Measurements from ENCODE around the gene FFAR2.
"Not testable (repeated sequence)": the region's sequence is repeated elsewhere in the genome, so short reads cannot be mapped to it uniquely, and the experiment has no call there.

FFAR2 gene

GRCh38 chr19:35455616-35456201, 7.7 kb downstream of the FFAR2 start:
- no peak for DNase-seq (ENCODE audit: low read depth)

- no peak for DNase-seq (ENCODE audit: low read depth)
Measured at GRCh38 chr19:35457173-35457572, 9.1 kb downstream of the FFAR2 start.

DNA sequence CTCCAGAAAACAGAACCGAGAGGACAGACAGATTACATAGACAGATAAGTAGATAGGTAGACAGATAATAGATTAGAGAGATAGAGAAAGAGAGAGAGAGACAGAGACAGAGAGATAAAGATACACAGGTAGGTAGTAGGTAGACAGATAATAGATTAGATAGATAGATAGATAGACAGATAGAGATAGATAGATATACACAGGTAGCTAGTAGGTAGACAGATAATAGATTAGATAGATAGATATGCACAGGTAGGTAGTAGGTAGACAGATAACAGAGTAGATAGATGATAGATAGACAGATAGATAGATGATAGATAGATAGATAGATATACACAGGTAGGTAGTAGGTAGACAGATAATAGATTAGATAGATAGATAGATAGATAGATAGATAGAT, 10.1 kb downstream of the FFAR2 start:
- DNase-seq (ENCODE audit: low read depth): no peak

GRCh38 chr19:35458731-35459391, 10.8 kb downstream of the FFAR2 start:
- no peak for DNase-seq (ENCODE audit: low read depth)

GRCh38 chr19:35459414-35460082, 11.5 kb downstream of the FFAR2 start:
- no peak for DNase-seq (ENCODE audit: low read depth)

DNA sequence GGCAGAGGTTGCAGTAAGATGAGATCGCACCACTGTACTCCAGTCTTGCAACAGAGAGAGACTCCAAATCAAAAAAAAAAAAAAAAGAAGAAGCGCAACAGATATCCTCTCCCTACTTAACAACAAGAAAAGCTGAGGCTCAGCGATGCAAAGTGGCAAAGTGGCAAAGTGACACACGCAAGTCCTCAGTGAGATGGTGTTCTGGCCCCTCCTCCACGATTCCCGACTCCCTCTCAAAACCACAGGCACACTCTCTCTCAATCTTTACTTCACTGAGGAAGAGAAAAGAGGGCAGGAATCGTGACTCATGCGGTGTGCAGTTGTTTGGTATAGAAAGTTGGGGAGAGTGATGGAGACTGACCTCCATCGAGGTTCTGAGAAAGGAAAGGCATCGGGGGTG, 12.6 kb downstream of the FFAR2 start:
- no peak for DNase-seq (ENCODE audit: low read depth)

- DNase-seq (ENCODE audit: low read depth): no peak
Measured at GRCh38 chr19:35461060-35461459, 13.0 kb downstream of the FFAR2 start.

DNA sequence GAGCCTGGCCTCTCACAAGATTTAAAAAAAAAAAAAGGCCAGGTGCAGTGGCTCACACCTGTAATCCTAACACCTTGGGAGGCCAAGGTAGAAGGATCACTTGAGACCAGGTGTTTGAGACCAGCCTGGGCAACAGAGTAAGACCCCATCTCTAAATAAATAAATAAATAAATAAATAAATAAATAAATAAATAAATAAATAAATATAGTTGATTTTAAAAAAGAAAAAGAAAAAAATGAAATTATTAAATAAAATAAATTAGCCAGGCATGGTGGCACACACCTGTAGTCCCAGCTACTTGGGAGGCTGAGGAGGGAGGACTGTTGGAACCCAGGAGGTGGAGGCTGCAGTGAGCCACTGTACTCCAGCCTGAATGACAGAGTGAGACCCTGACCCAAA, 13.7 kb downstream of the FFAR2 start:
- DNase-seq (ENCODE audit: low read depth): not testable (repeated sequence)

DNA sequence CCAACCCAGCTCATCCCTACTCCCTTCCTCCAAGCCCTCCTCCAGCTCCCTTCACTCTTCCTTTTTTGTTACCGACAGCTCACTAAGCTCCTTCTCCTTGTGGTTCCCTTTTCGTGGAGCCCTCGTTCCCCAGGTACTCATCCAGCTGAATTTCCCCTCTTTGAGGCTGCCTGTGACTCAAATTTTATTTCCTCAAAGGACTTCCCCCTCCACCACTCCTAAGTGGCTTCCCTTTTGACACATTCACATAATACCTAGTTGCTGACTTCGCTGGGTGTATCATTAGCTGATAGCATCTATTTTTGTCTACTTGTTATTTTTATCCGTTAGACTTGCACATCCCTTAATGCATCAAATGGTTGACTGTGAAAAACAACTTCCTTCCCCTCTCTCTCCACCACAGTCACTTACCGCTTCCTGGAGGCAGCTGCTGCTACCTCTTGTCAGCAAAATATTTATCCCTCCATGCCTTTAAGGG, 14.5 kb downstream of the FFAR2 start:
- peak; percentile 57 for DNase-seq (ENCODE audit: low read depth)

- DNase-seq (ENCODE audit: low read depth): not testable (repeated sequence)
Measured at GRCh38 chr19:35462956-35463355, 14.9 kb downstream of the FFAR2 start.

DNA sequence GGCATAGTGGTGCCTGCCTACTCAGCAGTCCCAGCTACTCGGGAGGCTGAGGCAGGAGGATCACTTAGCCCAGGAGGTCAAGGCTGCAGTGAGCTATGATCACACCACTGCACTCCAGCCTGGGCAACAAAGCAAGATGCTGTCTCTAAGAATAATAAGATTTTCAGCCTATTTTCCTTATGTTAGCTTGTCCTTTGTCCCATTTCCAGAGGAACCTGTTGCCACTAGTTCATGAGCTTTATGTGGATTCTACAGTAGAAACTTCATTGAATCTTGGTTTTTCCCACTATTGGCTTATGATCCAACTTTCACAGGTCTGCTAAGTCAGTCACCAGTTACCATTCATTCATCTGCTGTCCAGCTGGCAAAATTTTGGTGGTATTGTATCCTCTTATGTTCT, 18.2 kb downstream of the FFAR2 start:
- DNase-seq (ENCODE audit: low read depth): no peak

DNA sequence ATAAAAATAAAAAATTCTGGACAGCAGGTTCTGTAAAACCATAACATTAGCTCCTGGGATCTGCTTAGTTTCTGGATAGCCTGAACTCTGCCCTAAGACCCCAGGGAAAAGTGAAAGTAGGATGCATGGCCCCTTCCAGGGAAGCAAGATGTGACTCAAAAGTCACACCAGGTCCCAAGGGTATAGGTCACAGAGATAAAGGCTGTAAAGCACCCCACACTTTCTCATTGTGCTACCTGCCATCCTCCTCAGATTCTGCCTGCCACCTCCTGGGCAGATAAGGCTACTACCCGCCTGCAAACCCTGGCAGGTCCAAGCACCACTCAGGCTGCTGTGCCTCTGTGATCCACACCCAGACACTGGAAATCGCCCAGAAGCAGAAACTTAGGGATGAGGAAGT, 20.6 kb downstream of the FFAR2 start:
- peak; percentile 53 for DNase-seq (ENCODE audit: low read depth)

- no peak for DNase-seq (ENCODE audit: low read depth)
Measured at GRCh38 chr19:35470128-35470527, 22.1 kb downstream of the FFAR2 start.

DNA sequence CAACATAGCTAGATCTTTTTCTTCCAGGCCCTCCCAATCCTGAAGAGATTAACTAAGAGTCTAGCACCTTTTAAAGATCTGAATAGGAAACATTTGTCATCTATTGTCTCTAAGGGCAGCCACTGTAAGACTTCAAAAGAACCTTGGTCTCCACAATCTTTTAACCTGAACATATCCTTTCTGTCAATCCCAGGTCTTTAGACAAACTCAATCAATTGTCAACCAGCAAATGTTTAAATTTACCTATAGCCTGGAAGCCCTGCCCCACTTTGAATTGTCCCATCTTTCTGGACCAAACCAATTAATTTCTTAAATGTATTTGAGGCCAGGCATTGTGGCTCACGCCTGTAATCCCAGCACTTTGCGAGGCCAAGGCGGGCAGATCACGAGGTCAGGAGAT, 23.0 kb downstream of the FFAR2 start:
- not testable (repeated sequence) for DNase-seq (ENCODE audit: low read depth)

- DNase-seq (ENCODE audit: low read depth): no peak
Measured at GRCh38 chr19:35471946-35472345, 23.9 kb downstream of the FFAR2 start.

DNA sequence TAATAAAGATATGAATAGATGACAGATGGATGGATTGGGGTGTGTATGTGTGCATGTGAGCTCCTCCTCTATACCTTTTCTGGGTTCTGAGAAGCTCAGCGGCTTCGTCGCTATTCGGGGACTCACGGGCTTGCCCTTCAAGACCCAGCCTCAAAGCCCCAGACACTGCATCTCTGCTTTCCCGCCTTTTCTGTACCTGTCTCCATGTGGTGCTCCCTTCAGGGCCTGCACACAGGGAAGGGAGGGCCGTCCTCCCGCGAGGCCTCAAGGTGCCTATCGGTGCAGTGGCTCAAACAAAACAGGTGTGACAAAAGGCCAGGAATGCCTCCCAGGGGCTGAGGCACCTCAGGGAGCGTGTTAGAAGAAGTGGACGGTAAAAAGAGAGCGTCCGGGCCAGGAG, 26.0 kb downstream of the FFAR2 start:
- no peak for DNase-seq (ENCODE audit: low read depth)

DNA sequence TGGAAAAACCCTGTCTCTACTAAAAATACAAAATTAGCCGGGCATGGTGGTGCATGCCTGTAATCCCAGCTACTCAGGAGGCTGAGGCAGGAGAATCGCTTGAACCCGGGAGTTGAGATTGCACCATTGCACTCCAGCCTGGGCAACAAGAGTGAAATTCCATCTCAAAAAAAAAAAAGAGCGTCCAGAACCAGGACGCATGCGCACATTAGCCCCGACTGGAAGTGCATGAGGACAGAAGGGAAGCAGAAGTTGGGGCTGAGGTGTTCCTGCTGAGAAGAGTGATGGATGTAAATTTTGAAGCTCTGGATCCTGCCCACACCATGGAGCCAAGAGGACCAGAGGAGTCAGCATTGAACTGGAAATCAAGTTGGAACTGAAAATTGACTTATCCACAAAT, 26.5 kb downstream of the FFAR2 start:
- DNase-seq (ENCODE audit: low read depth): not testable (repeated sequence)

DNA sequence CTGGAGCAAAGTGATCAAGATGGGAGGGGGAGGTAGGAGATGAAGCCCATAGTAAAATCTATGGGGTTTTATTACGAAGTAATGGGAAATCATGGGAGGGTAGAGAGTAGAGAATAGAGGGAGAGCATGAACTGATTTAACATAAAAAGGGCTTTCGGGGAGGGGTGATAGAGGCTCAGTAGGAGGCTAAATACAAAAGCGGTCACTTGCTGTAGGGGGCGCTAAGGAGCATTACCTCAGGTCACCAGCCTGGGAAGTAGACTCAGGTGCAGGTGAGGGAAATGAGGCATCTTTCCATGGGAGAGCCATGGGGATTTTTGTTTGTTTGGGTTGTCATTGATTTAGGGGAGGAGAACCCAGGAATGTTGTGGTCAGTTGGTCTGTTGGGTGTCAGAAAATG, 28.1 kb downstream of the FFAR2 start:
- DNase-seq (ENCODE audit: low read depth): no peak

DNA sequence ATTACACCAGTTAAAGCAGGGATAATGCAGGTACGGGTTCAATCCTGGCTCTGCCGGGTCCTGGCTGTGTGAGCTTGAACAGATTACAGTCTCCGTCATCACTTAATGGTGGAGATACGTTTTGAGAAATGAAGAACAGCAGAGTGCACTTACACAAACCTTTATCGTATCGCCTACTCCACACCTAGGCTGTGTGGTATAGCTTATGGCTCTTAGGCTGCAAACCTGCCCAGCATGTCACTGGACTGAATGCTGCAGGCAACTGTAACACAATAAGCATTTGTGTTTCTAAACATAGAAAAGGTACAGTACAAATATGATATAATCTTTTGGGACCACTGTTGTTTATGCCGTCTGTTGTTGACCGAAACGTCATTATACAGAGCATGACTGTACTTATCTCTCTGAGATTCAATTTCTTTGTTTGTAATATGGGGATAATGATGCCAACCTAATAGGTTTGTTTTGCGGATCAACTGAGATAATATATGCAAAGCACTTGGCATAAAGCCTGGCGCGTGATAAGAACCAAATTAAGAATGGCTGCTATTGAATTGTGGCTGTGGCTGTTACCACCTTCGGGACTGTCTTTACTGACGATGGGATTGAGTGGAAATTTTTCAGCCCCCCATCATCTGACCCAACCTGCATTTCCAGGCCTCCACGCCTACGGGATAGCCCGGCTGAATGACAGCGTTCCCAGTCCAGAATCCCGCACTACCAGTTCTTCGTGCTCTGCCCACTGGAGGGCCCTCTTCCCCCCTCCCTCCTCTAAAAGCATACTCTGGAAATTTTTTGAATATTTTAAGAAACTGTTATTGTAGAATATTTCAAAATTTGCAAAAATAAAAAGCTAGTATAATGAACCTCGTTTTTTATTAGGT, 31.0 kb downstream of the FFAR2 start:
- no peak for DNase-seq (ENCODE audit: low read depth)

- DNase-seq (ENCODE audit: low read depth): no peak
Measured at GRCh38 chr19:35483089-35483488, 35.0 kb downstream of the FFAR2 start.

DNA sequence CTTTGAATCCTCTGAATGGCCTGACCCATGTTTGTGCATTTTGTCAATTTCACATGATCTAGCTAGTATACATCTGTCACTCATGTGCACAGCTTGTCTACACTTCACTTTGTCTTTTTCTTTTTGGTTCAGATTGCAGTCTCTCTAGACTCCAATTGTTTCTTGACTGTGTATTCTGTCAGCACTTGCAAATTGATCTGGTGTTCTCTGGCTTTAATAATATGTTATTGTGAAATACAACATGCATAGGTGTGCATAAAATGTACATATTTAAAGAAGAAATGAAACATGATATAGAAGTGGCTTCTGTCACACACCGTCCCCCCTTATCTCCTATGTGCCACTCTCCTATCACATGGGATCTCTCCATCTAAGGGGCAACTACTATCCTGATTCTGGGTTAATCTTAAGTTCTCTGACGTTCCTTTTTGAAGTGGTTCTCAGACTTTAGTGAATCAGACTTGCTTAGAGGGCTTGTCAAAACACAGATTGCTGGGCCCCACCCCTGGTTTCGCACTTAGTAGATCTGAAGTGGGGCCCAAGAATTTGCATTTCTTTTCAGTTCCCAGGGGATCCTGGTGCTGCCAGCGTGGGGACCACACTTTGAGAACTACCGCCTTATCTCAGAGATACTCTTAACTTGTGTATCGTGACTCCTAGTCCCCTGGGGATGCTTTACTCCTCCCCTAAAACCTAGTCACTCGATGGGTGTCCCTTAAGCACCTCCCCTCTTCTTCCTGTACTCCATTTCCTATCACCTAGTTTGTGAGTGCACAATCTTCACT, 36.4 kb downstream of the FFAR2 start:
- DNase-seq (ENCODE audit: low read depth): no peak
